Endodermal cell (in vitro differentiated cells): ENCODE results near the gene ANKS1B. TPM values are rescaled to one million over a fixed set of nuclear protein-coding genes. Genes with fewer than 3 reads are reported as not detected.

Experiments used
- DNase-seq: peaks from one replicate; pipeline ENCODE4 v3.0.0-alpha.2; 2017
- H3K27ac ChIP-seq: 2 replicates; pipeline ENCODE4 v1.5.1; 2013; ENCODE audit warnings: mild to moderate bottlenecking, low read depth, low read length, moderate library complexity
- H3K27me3 ChIP-seq: 2 replicates; pipeline ENCODE4 v1.6.1; 2013; ENCODE audit warnings: mild to moderate bottlenecking, low read length, moderate library complexity; ENCODE audit not compliant: insufficient read depth, control insufficient read depth, poor library complexity, severe bottlenecking
- H3K36me3 ChIP-seq: 2 replicates; pipeline ENCODE4 v1.7.0; 2013; ENCODE audit warnings: mild to moderate bottlenecking, low read length, moderate library complexity; ENCODE audit not compliant: control insufficient read depth, insufficient read depth
- H3K4me1 ChIP-seq: one replicate; pipeline ENCODE4 v1.7.0; 2013; ENCODE audit warnings: low read length; ENCODE audit not compliant: control insufficient read depth, insufficient read depth
- H3K4me3 ChIP-seq: 2 replicates; pipeline ENCODE4 v1.5.1; 2013; ENCODE audit warnings: mild to moderate bottlenecking, low read length, moderate library complexity
- H3K9ac ChIP-seq: 2 replicates; pipeline ENCODE4 v1.6.1; 2013; ENCODE audit warnings: mild to moderate bottlenecking, low read length, moderate library complexity; ENCODE audit not compliant: poor library complexity, severe bottlenecking; ENCODE audit errors: extremely low read depth
- H3K9me3 ChIP-seq: 2 replicates; pipeline ENCODE4 v1.6.1; 2013; ENCODE audit warnings: mild to moderate bottlenecking, low read length, moderate library complexity; ENCODE audit not compliant: control insufficient read depth
- H3K27ac Mint-ChIP-seq: 2 replicates; pipeline ENCODE4 v1.8.0; 2020; ENCODE audit warnings: mixed read lengths
- H3K27me3 Mint-ChIP-seq: 2 replicates; pipeline ENCODE4 v1.8.0; 2021; ENCODE audit warnings: mild to moderate bottlenecking, mixed read lengths; ENCODE audit not compliant: insufficient read depth
- H3K36me3 Mint-ChIP-seq: 2 replicates; pipeline ENCODE4 v1.8.0; 2020; ENCODE audit warnings: low read depth, mixed read lengths
- H3K4me1 Mint-ChIP-seq: 2 replicates; pipeline ENCODE4 v1.8.0; 2020; ENCODE audit warnings: mixed read lengths
- H3K4me3 Mint-ChIP-seq: 2 replicates; pipeline ENCODE4 v1.8.0; 2020; ENCODE audit warnings: mild to moderate bottlenecking, moderate library complexity, mixed read lengths
- H3K9me3 Mint-ChIP-seq: 2 replicates; pipeline ENCODE4 v1.8.0; 2020; ENCODE audit warnings: mild to moderate bottlenecking, mixed read lengths
- WGBS, 2 experiments: methylation state at CpG; one replicate each; pipeline versions ENCODE4 v1.1.5 to v1.1.7; 2013; ENCODE audit warnings: missing lambda C conversion rate in 2 of 2, mixed read lengths in 1 of 2; ENCODE audit not compliant: insufficient coverage in 1 of 2, insufficient read length in 1 of 2; 5-methylcytosine and 5-hydroxymethylcytosine counted together
- total RNA-seq, 2 donors: library from RNA; stranded (reverse); fragmentation: NEBNext Ultra II Directional in 1 of 2; extraction: Animal tissue kit (Norgen Biotek cat#: 25700) in 1 of 2; gene quantifications; 2 replicates in 1 of 2; 3 replicates in 1 of 2; pipeline ENCODE4 v1.2.1, GENCODE V29; 2021
- TF ChIP-seq, protein P1 (sequence below): fragments of 200-600 bp; sonication (generic); conservative IDR thresholded peaks from 2 replicates; pipeline ENCODE4 v1.5.0; 2021; ENCODE audit warnings: antibody characterized with exemption, mild to moderate bottlenecking

ANKS1B gene
- total RNA-seq, 2 donors from 2014 or later = 28.5 to 65.8 TPM

DNA sequence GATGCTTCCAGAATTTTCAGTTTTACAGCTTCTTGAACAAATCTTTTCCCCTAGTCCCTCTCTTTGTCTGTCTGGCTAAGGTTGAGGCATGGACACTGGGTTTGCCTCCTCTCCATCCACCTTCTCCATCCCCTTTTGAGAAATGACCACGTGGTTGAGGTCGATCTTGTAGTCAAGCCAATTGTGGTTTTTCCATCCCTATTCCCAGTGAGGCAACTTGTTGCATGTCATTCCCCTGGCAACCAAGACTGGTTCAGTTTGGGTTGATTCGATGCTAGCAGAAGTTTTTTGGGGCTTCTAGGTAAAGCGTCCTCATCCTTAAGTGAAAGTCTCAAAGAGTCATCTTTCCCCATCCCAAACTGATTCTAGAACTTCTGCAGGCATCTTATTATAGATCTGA lies 1038.9 kb downstream of the ANKS1B start:
- no peak for DNase-seq
- Mint-ChIP-seq H3K4me3 (no peak overlapping the region), H3K27me3 (peaks cover 5% of the 10 kb centered on the region), H3K36me3 (no peaks in the 10 kb centered on the region), H3K27ac (no peak overlapping the region), H3K9me3 (peaks cover 13% of the 10 kb centered on the region), H3K4me1 (peaks cover 12% of the 10 kb centered on the region)
- Histone ChIP-seq H3K9me3 (peaks cover 11% of the 10 kb centered on the region), H3K36me3 (no peaks in the 10 kb centered on the region), H3K4me3 (no peak overlapping the region), H3K9ac (no peak overlapping the region), H3K27ac (no peak overlapping the region), H3K27me3 (no peaks in the 10 kb centered on the region), H3K4me1 (peaks cover 6% of the 10 kb centered on the region)
- WGBS, 2 experiments = 81 to 83% methylated on average over 2 to 4 of the region's 4 CpGs
- TF ChIP-seq, protein P1, sequence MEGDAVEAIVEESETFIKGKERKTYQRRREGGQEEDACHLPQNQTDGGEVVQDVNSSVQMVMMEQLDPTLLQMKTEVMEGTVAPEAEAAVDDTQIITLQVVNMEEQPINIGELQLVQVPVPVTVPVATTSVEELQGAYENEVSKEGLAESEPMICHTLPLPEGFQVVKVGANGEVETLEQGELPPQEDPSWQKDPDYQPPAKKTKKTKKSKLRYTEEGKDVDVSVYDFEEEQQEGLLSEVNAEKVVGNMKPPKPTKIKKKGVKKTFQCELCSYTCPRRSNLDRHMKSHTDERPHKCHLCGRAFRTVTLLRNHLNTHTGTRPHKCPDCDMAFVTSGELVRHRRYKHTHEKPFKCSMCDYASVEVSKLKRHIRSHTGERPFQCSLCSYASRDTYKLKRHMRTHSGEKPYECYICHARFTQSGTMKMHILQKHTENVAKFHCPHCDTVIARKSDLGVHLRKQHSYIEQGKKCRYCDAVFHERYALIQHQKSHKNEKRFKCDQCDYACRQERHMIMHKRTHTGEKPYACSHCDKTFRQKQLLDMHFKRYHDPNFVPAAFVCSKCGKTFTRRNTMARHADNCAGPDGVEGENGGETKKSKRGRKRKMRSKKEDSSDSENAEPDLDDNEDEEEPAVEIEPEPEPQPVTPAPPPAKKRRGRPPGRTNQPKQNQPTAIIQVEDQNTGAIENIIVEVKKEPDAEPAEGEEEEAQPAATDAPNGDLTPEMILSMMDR = no peak

GRCh38 chr12:98939926-98940325 lies 1044.8 kb downstream of the ANKS1B start:
- 50 to 84% methylated on average over 1 to 3 of the region's 3 CpGs for WGBS, 2 experiments
- peaks cover 5% of the 10 kb centered on the region for H3K27me3 Mint-ChIP-seq

DNA sequence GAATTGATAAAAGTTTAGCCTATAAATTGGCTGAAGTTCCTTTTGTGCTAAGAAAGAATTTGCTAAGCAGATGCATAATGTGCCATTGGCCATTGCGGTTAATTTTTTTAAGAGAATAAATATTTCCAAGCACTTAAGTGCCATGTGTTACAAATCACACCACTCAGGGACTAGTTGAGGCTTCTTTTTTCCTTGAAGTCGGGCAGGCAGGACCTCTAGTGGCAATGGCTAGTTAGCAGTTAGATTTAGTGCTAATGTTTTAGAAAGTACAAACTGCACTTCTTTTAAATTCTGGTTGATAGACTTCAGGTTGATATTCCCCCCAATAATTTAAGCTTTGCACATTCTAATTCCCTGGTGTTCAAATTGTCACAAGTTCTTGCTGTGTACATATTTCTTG lies 1045.4 kb downstream of the ANKS1B start:
- Histone ChIP-seq H3K9me3 (peaks cover 44% of the 10 kb centered on the region), H3K9ac (no peak overlapping the region), H3K4me3 (peak overlapping the region; percentile 36), H3K27me3 (no peaks in the 10 kb centered on the region), H3K36me3 (no peaks in the 10 kb centered on the region), H3K27ac (no peak overlapping the region), H3K4me1 (peaks cover 19% of the 10 kb centered on the region)
- H3K36me3 Mint-ChIP-seq = no peaks in the 10 kb centered on the region
- H3K27me3 Mint-ChIP-seq = peaks cover 5% of the 10 kb centered on the region
- TF ChIP-seq, protein P1 = peak; percentile 84
- H3K27ac Mint-ChIP-seq = no peak overlapping the region
- H3K4me1 Mint-ChIP-seq = peaks cover 25% of the 10 kb centered on the region
- WGBS, 2 experiments = 30% methylated on average over 2 of the region's 2 CpGs; no CpG with 5 or more reads in 1 of the 2 experiments
- H3K9me3 Mint-ChIP-seq = peaks cover 25% of the 10 kb centered on the region
- DNase-seq = peak; percentile 78
- no peak overlapping the region for H3K4me3 Mint-ChIP-seq

More at GRCh38 chr12:98939926-98940325, 1044.8 kb downstream of the ANKS1B start:
- Histone ChIP-seq H3K4me1 (peaks cover 19% of the 10 kb centered on the region), H3K9me3 (peaks cover 38% of the 10 kb centered on the region), H3K36me3 (no peaks in the 10 kb centered on the region), H3K27me3 (no peaks in the 10 kb centered on the region), H3K9ac (no peak overlapping the region), H3K27ac (no peak overlapping the region), H3K4me3 (no peak overlapping the region)
- TF ChIP-seq, protein P1 = no peak
- peak overlapping the region; percentile 66 for H3K27ac Mint-ChIP-seq
- no peaks in the 10 kb centered on the region for H3K36me3 Mint-ChIP-seq
- peaks cover 28% of the 10 kb centered on the region for H3K9me3 Mint-ChIP-seq
- H3K4me3 Mint-ChIP-seq = no peak overlapping the region
- H3K4me1 Mint-ChIP-seq = peaks cover 28% of the 10 kb centered on the region
- peak; percentile 55 for DNase-seq
